ENCODE results near the gene CPSF3.

Gene CPSF3

GRCh38 chr2:9424447-9425164, 1.2 kb downstream of the CPSF3 start:
- TF ChIP-seq, protein P1, sequence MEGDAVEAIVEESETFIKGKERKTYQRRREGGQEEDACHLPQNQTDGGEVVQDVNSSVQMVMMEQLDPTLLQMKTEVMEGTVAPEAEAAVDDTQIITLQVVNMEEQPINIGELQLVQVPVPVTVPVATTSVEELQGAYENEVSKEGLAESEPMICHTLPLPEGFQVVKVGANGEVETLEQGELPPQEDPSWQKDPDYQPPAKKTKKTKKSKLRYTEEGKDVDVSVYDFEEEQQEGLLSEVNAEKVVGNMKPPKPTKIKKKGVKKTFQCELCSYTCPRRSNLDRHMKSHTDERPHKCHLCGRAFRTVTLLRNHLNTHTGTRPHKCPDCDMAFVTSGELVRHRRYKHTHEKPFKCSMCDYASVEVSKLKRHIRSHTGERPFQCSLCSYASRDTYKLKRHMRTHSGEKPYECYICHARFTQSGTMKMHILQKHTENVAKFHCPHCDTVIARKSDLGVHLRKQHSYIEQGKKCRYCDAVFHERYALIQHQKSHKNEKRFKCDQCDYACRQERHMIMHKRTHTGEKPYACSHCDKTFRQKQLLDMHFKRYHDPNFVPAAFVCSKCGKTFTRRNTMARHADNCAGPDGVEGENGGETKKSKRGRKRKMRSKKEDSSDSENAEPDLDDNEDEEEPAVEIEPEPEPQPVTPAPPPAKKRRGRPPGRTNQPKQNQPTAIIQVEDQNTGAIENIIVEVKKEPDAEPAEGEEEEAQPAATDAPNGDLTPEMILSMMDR (IDR thresholded peaks at IDR 0.05; ENCODE audit: control insufficient read depth, insufficient read depth, low read depth, low read length, missing control alignments), result no peak
- H3K4me3 ChIP-seq (ENCODE audit: control insufficient read depth, low read depth, low read length), result peak overlapping the region; percentile 52
- no peak for DNase-seq (ENCODE audit: low read depth)

DNA sequence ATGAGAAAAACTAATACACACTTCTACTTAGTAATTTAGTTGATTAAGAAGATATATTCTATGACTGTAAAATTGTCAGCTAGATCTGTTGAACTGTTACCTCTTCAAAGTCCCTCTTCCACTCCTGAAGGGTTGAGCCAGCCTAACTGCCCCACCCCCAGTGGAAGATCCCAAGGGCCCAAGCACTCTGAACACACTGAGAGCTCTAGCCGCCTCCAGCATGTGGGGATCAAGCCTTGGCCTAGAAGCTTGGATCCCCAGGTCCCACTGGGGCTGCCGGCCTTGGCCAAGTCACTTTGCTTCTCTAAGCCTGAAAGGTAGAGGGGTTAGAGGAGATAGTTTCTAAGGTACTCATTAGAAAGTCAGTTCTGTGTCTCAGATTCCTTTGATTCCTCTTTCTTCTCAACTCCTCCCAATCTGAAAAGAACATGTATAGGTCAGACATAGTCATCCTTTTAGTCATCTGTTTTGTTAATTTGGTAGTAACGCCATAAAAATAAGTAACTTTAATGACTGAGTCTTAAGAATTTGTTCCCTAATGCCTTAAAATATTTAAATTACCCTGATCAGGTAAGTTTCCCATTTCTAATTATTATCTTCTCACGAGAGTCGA, 5.6 kb downstream of the CPSF3 start:
- DNase-seq (ENCODE audit: low read depth), result no peak
- TF ChIP-seq, protein P1 (IDR thresholded peaks at IDR 0.05; ENCODE audit: control insufficient read depth, insufficient read depth, low read depth, low read length, missing control alignments), result no peak
- H3K4me3 ChIP-seq (ENCODE audit: control insufficient read depth, low read depth, low read length), result no peak overlapping the region

- no peak for DNase-seq (ENCODE audit: low read depth)
- TF ChIP-seq, protein P1 (IDR thresholded peaks at IDR 0.05; ENCODE audit: control insufficient read depth, insufficient read depth, low read depth, low read length, missing control alignments), result no peak
- no peak overlapping the region for H3K4me3 ChIP-seq (ENCODE audit: control insufficient read depth, low read depth, low read length)
Measured at GRCh38 chr2:9430316-9431293, 7.2 kb downstream of the CPSF3 start.

- DNase-seq (ENCODE audit: low read depth), result no peak
- TF ChIP-seq, protein P1 (IDR thresholded peaks at IDR 0.05; ENCODE audit: control insufficient read depth, insufficient read depth, low read depth, low read length, missing control alignments), result no peak
- no peak overlapping the region for H3K4me3 ChIP-seq (ENCODE audit: control insufficient read depth, low read depth, low read length)
Measured at GRCh38 chr2:9434489-9434888, 11.0 kb downstream of the CPSF3 start.

GRCh38 chr2:9439536-9439935, 16.1 kb downstream of the CPSF3 start:
- H3K4me3 ChIP-seq (ENCODE audit: control insufficient read depth, low read depth, low read length), result no peak overlapping the region
- TF ChIP-seq, protein P1 (IDR thresholded peaks at IDR 0.05; ENCODE audit: control insufficient read depth, insufficient read depth, low read depth, low read length, missing control alignments), result no peak
- DNase-seq (ENCODE audit: low read depth), result no peak

- no peak overlapping the region for H3K4me3 ChIP-seq (ENCODE audit: control insufficient read depth, low read depth, low read length)
- DNase-seq (ENCODE audit: low read depth), result no peak
- TF ChIP-seq, protein P1 (IDR thresholded peaks at IDR 0.05; ENCODE audit: control insufficient read depth, insufficient read depth, low read depth, low read length, missing control alignments), result no peak
Measured at GRCh38 chr2:9440058-9440727, 16.7 kb downstream of the CPSF3 start.
